Esophagus mucosa (tissue), 1 donor: ENCODE results near the gene NEU1. TPM values are rescaled to one million over a fixed set of nuclear protein-coding genes. Genes with fewer than 3 reads are reported as not detected.
"Not testable (repeated sequence)": the region's sequence is repeated elsewhere in the genome, so short reads cannot be mapped to it uniquely, and the experiment has no call there.

Experiments used
- ATAC-seq: fragments of 200-7000 bp; cut with Tn5 transposase; one replicate; pipeline ENCODE4 v1.9.1; 2020
- total RNA-seq: library from RNA; stranded (reverse); gene quantifications from one replicate; pipeline ENCODE4 v1.2.4, GENCODE V29; 2023
- donor health status: DM: yes; HTN: yes; CAD: no.

NEU1 gene
- total RNA-seq, 1 donor from 2014 or later, result 17.9 TPM

DNA sequence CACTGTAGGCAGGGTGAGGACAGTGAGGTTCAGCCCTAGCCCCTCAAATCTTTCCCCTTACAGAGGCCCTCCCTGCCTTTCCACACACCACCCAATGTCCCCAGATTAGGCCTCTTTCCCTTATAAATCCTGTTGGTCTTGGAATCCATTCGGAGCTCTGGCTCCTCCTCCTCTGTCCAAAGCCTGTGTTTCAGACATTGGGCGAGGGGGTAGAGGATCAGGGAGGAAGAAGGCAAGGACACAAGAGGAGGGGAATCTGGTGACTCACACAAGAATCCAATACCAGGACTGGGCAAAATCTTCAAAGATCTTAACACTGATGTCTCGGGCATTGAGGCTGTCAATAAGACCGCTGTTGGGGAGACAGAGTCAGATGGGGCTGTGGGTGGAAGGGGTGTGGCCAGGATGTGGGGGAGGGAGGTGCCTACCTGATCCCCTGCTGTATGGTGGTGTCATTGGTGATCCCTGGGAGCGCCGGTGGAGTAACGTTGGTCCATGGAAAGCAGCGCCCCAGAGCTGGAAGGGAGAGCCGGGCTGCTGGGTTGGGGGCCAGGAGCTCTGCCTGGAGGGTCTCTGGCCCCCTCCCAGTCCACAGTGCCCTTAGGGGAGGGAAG, 8.5 kb upstream of the NEU1 start:
- no peak for ATAC-seq

- ATAC-seq, result peak; percentile 20
Measured at GRCh38 chr6:31870385-31870921, 7.8 kb upstream of the NEU1 start.

DNA sequence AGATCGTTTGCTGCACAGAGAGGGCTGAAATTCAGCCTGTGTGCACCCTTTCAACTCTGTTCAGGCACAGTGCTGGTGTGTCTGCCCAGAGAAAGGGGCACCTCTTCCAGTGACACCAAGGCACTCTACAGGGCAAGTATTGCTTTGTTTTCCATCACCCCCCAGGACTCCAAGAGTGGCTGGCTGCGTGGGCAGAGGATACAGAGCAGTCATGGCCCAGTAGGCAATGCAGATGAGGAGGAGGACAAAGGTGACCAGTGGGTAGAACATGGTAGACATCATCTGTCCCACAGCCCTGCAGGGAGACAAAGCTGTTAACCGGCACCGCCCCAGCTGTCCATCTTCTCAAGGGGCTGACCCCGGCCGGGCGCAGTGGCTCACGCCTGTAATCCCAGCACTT, 6.7 kb upstream of the NEU1 start:
- ATAC-seq, result no peak

DNA sequence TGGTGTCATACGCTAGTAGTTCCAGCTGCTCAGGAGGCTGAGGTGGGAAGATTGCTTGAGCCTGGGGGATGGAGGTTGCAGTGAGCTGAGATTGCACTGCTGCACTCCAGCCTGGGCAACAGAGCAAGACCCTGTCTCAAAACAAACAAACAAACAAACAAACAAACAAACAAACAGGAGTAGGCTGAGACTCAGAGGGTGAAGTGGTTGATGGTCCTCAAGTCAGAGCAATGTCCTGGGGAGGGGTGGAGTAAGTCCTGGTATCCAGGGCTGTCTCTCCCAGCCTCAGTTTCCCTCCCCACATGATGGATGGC, 6.0 kb upstream of the NEU1 start:
- ATAC-seq, result not testable (repeated sequence)

GRCh38 chr6:31865205-31866118, 2.8 kb upstream of the NEU1 start:
- ATAC-seq, result no peak

GRCh38 chr6:31864818-31865204, 2.2 kb upstream of the NEU1 start:
- no peak for ATAC-seq

DNA sequence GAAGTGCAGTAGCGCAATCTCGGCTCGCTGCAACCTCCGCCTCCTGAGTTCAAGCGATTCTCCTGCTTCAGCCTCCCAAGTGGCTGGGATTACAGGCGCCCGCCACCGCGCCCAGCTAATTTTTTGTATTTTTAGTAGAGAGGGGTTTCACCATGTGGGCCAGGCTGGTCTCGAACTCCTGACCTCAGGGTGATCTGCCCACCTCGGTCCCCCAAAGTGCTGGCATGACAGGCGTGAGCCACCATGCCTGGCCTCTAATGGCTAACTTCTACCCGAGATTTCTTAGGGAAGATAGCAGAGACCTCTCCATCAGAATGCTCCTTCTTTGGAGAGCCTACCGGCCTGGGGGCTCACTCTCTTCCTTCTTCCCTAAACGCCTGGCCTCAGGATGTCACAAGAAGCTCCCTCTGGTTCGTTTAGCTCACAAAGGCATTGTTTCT, 1.5 kb upstream of the NEU1 start:
- ATAC-seq, result not testable (repeated sequence)

DNA sequence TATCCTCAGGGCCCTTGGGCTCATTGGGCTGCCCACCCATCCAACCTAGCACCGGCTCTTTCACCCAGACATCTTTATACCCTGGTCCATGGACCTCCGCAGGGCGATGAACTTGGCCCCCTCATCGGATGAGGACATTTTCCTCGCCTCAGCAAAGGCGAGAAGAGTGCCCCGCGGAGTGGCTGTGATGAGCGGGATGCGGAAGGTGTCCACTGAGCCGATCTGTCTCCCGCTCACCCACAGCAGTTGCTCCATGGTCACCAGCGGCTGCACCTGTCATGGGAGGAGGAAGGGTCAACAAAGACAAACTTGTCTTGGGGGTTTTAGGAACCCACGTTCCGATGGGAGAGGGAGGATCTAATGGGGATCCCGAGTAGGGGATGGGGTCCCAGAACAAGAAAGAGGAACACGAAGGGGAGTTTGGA, 690 bp downstream of the NEU1 start:
- ATAC-seq, result no peak

DNA sequence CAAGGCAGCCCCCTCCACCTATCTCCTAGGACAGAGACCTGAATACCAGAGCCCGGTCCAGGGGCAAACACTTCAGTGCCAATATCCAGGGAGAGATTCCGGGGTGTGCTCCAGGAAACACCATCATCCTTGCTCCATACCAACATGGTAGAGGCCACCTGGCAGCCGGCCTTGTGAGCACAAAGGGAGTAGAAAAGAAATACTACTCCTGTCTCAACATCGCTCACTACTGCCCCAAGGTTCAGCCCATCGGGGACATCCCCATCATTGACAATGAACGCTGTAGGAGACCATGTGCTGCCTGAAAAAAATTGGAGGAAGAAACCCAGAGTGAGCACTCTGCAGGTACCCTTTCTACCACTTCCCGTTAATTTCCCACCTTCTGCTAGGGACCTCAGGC, 1.5 kb downstream of the NEU1 start:
- no peak for ATAC-seq

DNA sequence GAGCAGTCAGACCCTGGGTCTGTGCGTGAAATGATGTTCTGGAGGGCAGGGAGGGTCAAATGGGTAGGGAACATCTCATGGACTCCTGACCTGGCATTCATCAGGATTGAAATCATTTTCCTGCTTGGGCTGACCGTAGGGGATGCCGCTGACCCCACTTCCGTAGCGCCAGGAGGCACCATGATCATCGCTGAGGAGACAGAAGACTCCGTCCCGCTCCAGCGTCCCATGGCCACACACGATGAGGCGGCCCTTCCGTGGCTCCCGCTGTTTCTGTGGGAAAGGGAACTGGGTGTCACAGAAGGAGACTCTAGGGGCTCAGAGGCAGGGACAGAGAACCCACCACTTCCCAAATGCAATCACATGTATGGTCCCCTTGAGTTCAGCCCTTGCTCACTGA, 2.3 kb downstream of the NEU1 start:
- ATAC-seq, result no peak

- ATAC-seq, result no peak
Measured at GRCh38 chr6:31859923-31860322, 2.7 kb downstream of the NEU1 start.

GRCh38 chr6:31858707-31859106, 3.9 kb downstream of the NEU1 start:
- ATAC-seq, result no peak

DNA sequence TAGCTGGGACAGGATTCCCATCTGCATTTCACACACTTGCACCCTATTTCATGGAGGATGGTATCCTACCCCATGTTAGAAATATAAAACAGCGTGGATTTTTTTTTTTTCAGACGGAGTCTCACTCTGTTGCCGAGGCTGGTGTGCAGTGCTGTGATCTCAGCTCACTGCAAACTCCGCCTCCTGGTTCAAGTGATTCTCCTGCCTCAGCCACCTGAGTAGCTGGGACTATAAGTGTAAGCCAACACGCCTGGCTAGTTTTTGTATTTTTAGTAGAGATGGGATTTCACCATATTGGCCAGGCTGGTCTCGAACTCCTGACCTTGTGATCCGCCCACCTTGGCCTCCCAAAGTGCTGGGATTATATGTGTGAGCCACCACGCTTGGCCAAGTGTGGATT, 4.8 kb downstream of the NEU1 start:
- ATAC-seq, result not testable (repeated sequence)

DNA sequence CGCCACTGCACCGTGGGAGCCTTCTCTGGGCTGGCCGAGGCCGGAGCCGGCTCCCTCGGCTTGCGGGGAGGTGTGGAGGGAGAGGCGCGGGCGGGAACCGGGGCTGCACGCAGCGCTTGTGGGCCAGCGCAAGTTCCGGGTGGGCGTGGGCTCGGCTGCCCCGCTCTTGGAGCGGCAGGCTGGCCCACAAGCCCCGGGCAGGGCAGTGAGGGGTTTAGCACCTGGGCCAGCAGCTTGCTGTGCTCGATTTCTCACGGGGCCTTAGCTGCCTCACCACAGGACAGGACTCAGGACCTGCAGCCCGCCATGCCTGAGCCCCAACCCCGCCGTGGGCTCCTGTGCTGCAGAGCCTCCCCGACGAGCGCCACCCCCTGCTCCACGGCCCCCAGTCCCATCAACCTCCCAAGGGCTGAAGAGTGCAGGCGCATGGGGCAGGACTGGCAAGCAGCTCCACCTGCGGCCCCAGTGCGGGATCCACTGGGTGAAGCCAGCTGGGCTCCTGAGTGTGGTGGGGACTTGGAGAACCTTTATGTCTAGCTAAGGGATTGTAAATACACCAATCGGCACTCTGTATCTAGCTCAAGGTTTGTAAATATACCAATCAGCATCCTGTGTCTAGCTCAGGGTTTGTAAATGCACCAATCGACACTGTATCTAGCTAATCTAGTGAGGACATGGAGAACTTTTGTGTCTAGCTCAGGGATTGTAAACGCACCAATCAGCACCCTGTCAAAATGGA, 10.5 kb downstream of the NEU1 start:
- peak; percentile 24 for ATAC-seq

- ATAC-seq, result no peak
Measured at GRCh38 chr6:31851485-31851832, 11.2 kb downstream of the NEU1 start.

DNA sequence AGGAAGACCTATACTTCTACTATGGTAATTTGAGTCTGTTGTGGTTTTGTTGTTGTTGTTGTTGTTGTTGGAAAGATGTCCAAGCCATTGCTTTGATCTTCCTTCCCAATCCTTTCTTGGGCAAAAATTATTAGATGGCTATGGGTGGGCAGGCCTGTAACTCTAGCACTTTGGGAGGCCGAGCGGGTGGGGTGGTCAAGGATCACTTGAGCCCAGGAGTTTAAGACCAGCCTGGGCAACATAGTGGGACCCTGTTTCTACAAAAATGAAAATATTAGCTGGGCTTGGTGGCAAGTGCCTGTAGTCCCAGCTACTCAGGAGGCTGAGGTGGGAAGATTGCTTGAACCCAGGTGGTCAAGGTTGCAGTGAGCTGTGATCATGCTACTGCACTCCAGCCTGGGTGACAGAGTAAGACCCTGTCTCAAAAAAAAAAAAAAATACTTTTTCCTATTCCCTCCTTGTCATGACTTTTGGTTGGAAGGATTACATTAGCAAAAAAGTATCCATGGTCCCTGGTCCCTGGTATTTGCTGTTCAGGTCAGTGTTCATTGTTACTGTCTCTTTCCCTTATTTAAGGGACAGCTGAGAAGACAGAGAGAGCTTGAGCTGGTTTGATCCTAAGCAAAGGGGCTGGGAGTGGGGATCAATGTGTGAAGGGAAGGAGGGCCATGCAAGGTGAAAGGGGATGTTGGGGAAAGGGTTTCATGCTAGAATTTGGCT, 11.7 kb downstream of the NEU1 start:
- ATAC-seq, result no peak

- no peak for ATAC-seq
Measured at GRCh38 chr6:31847276-31847978, 15.2 kb downstream of the NEU1 start.

GRCh38 chr6:31844507-31844906, 18.1 kb downstream of the NEU1 start:
- ATAC-seq, result no peak

- ATAC-seq, result no peak
Measured at GRCh38 chr6:31842053-31842452, 20.6 kb downstream of the NEU1 start.

GRCh38 chr6:31839779-31840126, 22.9 kb downstream of the NEU1 start:
- not testable (repeated sequence) for ATAC-seq

DNA sequence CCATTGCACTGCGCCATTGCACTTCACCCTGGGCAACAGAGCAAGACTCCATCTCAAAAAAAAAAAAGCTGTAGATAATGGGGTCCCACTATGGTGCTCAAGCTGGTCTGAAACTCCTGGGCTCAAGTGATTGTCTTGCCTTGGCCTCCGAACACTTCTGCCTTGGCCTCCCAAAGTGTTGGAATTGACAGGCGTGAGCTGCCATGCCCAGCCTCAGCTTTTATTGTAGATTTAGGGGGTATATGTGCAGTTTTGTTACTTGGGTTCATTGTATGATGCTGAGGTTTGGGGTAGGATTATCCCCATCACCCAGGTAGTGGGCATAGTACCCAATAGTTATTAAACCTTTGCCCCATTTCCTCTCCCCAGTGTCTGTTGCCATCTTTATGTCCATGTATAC, 23.7 kb downstream of the NEU1 start:
- ATAC-seq, result no peak

DNA sequence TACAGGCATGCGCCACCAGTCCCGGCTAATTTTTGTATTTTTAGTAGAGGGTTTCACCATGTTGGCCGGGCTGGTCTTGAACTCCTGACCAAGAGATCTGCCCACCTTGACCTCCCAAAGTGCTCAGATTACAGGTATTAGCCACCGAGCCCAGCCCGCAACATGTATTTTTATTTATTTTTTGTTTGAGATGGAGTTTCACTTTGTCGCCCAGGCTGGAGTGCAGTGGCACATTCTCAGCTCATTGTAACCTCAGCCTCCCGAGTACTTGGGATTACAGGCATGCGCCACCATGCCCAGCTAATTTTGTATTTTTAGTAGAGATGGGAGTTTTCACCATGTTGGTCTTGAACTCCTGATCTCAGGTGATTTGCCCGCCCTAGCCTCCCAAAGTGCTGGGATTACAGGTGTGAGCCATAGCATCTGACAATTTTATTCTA, 24.5 kb downstream of the NEU1 start:
- not testable (repeated sequence) for ATAC-seq
